GM13977 (cell line): ENCODE data around the gene IFNGR2.
"Not testable (repeated sequence)": the region's sequence is repeated elsewhere in the genome, so short reads cannot be mapped to it uniquely, and the experiment has no call there.

Source experiments
- DNase-seq: peaks from one replicate; pipeline ENCODE4 v3.0.0; 2012; ENCODE audit warnings: low spot score
- in situ Hi-C: fragments of 300-500 bp; cut with MboI; formaldehyde crosslinking; loops from one replicate; pipeline ENCODE4 v1.12.0; 2022; ENCODE audit warnings: low sequenced_read_pairs, low pct_unique_long_range_greater_than_20kb, mixed read lengths, inconsistent platforms; ENCODE audit not compliant: unreplicated experiment
- TF ChIP-seq, protein P1 (sequence below): IDR thresholded peaks from 2 replicates; pipeline ENCODE4 v1.5.1; 2012; ENCODE audit warnings: mild to moderate bottlenecking, control low read depth; ENCODE audit not compliant: insufficient read depth; ENCODE audit errors: extremely low read depth, missing control alignments

IFNGR2 gene

DNA sequence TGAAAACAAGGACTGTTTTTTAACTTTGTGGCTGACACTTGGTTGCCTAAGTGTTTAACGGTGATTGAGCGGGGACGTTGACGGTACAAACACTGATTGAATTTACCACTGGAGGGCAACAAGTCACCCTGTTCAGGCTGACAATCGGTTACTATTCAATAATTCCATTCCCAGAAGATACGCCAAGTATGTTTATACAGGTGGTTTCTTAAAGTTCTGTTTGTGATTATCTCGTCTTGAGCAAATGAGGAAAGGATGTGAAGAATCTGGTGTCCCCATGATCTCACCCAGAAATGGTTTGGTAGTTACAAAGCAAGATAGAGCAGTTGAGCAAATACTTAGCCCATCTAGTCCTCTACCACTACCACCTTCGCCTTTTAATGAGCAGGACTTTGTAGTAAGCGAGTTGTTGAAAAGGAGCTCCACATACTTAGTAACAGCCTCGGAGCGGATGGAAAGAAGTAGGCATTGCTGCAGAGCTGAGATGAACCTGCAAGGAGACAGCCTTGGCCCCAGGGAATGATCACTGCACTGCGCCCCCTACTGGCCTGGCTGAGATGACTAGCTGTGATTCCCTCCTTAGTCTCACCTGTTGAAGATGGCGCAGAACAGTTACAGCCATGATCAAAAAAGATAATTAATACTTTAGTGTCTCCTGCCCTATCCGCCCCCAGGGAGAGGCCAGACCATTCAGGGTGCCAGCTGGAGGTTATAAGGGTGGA is 42.2 kb upstream of the IFNGR2 start:
- TF ChIP-seq, protein P1, sequence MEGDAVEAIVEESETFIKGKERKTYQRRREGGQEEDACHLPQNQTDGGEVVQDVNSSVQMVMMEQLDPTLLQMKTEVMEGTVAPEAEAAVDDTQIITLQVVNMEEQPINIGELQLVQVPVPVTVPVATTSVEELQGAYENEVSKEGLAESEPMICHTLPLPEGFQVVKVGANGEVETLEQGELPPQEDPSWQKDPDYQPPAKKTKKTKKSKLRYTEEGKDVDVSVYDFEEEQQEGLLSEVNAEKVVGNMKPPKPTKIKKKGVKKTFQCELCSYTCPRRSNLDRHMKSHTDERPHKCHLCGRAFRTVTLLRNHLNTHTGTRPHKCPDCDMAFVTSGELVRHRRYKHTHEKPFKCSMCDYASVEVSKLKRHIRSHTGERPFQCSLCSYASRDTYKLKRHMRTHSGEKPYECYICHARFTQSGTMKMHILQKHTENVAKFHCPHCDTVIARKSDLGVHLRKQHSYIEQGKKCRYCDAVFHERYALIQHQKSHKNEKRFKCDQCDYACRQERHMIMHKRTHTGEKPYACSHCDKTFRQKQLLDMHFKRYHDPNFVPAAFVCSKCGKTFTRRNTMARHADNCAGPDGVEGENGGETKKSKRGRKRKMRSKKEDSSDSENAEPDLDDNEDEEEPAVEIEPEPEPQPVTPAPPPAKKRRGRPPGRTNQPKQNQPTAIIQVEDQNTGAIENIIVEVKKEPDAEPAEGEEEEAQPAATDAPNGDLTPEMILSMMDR, result peak; percentile 92
- in situ Hi-C loops, result no loop called here

GRCh38 chr21:33362044-33362555 is 41.1 kb upstream of the IFNGR2 start:
- TF ChIP-seq, protein P1, result no peak
- no peak for DNase-seq
- in situ Hi-C loops, result no loop called here

More for the DNA sequence above, 42.2 kb upstream of the IFNGR2 start:
- peak; percentile 73 for DNase-seq

GRCh38 chr21:33363911-33364609 is 39.2 kb upstream of the IFNGR2 start:
- DNase-seq, in situ Hi-C loops: not testable (repeated sequence)

GRCh38 chr21:33364830-33365229 is 38.4 kb upstream of the IFNGR2 start:
- DNase-seq, result no peak
- in situ Hi-C loops, result no loop called here
- TF ChIP-seq, protein P1, result no peak

- TF ChIP-seq, protein P1, result no peak
- in situ Hi-C loops, result no loop called here
- no peak for DNase-seq
Observed at GRCh38 chr21:33367309-33367973, 35.8 kb upstream of the IFNGR2 start.

DNA sequence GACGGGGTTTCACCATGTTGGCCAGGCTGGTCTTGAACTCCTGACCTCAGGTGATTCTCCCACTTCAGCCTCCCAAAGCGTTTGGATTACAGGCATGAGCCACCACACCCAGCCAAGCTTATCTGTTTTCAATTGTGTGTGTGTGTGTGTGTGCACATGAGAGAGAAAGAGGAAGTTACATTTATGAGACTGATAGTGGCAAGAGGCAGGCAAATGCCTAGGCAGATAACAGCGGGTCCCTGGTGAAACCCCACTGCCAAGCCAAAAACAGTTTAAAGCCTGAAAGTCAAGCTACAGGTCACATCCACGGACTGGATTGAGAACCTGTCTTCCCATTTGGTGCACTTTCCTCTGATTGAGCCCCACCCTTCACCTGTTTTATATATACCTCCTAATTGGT is 35.1 kb upstream of the IFNGR2 start:
- TF ChIP-seq, protein P1, result no peak
- in situ Hi-C loops, result no loop called here
- DNase-seq, result no peak
